ENCODE measurements around the gene TRIM49B. TPM values are rescaled to one million over a fixed set of nuclear protein-coding genes. Genes with fewer than 3 reads are reported as not detected.
"Not testable (repeated sequence)": the region's sequence is repeated elsewhere in the genome, so short reads cannot be mapped to it uniquely, and the experiment has no call there.

TRIM49B gene, protein sequence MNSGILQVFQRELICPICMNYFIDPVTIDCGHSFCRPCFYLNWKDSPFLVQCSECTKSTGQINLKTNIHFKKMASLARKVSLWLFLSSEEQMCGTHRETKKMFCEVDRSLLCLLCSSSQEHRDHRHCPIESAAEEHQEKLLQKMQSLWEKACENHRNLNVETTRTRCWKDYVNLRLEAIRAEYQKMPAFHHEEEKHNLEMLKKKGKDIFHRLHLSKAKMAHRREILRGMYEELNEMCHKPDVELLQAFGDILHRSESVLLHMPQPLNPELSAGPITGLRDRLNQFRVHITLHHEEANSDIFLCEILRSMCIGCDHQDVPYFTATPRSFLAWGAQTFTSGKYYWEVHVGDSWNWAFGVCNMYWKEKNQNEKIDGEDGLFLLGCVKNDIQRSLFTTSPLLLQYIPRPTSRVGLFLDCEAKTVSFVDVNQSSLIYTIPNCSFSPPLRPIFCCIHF
- not detected for total RNA-seq

DNA sequence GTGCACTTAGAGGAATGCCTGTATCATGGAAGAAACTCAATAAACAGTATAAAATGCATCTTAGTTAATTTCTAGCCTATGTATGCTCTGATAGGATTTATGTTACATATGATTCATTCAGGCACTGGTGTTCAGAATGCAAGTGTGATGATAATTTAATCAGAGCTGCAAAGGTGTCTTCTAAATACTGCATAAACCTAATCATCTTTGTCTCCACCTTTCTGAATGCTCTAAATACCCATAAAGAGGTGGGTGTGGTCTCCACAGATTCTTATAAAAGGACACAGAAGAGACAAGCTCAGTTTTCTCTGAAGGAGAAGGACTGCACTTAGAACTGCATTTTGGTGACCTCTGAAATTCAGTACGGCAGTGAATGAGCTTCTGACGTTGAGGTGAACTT lies at the start of gene TRIM49B:
Gene TRIM49B, plus strand, starts transcription at position 301 of the 400 bp plus-strand sequence. CDS start 2,777 bp downstream, outside the sequence.
- H3K4me1 Mint-ChIP-seq; CTCF ChIA-PET; DNase-seq; POLR2A ChIA-PET; H3K9me3 Mint-ChIP-seq; H3K27me3 Mint-ChIP-seq; H3K36me3 Mint-ChIP-seq (ENCODE audit: low read depth); H3K4me3 Mint-ChIP-seq; H3K27ac Mint-ChIP-seq: not testable (repeated sequence)

DNA sequence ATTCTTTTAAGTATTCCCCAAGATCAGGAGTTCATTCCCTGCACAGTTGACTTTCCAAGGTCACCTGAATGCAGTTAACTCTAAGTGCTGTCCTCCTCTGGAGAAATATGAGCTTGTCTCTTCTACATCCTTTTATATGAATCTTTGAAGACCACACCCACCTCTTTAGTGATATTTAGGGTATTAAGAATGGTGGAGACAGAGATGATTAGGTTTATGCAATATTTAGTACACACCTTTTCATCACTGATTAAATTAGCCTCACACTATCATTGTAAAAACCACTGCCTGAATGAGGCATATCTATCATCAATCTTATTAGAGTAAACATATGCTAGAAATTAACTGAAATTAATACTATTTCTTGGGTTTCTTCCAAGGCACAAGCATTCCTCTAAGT lies 44.8 kb upstream of the TRIM49B start, which contains the start of gene TRIM51G:
Gene TRIM51G, minus strand, starts transcription at position 101 of the 400 bp plus-strand sequence. CDS start 2,190 bp downstream, outside the sequence.
- H3K4me1 Mint-ChIP-seq; H3K4me3 Mint-ChIP-seq; POLR2A ChIA-PET; H3K9me3 Mint-ChIP-seq; H3K27ac Mint-ChIP-seq; DNase-seq; H3K36me3 Mint-ChIP-seq (ENCODE audit: low read depth); H3K27me3 Mint-ChIP-seq; CTCF ChIA-PET: not testable (repeated sequence)

DNA sequence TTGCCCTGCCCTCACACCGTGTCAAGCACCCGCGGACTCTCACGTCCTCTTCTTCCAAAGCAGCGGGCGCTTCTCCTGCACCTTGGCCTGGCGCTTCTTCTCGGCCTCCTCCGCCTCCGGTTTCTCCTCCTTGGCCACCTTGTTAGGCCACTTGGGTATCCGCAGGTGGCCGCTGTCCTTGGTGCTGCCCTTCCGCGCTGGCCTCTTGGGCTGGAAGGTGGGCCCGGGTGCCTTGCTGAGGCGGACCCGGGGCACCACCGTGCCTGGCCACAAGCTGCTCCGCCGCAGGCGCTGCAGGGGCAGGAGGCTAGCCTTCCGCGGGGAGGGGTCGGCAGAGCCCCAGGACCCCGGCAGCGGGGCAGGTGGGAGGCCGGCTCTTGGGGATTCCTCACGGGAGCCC lies 19.6 kb downstream of the TRIM49B start:
- CTCF ChIA-PET; H3K9me3 Mint-ChIP-seq; DNase-seq; H3K36me3 Mint-ChIP-seq (ENCODE audit: low read depth); POLR2A ChIA-PET; H3K4me3 Mint-ChIP-seq; H3K27ac Mint-ChIP-seq; H3K27me3 Mint-ChIP-seq; H3K4me1 Mint-ChIP-seq: not testable (repeated sequence)

DNA sequence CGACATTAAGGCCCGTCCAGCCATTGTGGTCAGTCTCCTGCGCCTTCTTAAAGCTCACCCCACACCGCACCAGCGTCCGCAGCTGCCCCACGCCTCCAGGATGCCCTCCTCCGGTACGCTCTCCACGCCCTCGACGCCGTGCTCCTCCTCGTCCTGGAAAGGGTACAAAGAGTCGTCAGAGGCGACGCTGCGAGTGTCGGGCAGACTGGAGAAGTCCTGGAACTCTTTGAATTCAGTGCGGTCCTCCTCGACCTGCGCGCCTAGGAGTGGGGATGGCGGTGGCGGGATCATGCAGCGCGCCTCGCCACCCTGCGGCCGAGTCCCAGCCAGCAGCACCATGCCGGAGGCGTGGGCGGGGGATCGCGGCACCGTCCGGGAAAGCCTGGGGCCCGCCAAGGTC lies 21.2 kb downstream of the TRIM49B start:
- CTCF ChIA-PET; H3K27me3 Mint-ChIP-seq; POLR2A ChIA-PET; H3K4me1 Mint-ChIP-seq; H3K36me3 Mint-ChIP-seq (ENCODE audit: low read depth); DNase-seq; H3K9me3 Mint-ChIP-seq; H3K4me3 Mint-ChIP-seq; H3K27ac Mint-ChIP-seq: not testable (repeated sequence)

DNA sequence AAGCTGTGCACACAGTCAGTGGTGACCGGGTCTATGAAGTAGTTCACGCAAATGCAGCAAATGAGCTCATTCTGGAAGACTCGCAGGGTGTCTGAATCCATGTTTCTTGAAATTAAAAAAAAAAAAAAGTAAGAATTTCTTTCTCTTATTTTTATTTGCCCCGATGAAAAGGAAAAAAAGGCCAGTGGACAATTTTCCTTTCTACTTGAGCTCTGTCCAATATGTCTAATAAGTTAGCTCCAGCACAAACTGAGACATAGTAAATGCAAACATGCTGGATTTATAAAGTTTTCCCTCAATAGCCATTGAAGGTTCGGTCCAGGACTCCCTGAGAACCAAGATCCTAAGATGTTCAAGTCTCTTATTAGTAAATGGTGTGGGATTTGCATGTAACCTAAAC lies 30.4 kb downstream of the TRIM49B start, which contains the start of gene TRIM64C:
Gene TRIM64C, minus strand, starts transcription at position 101 of the 400 bp plus-strand sequence. Its CDS starts 0 bp downstream, at position 101.
- not testable (repeated sequence) for H3K27ac Mint-ChIP-seq
- CTCF ChIA-PET: interaction anchor here (0.6 kb wide), 1 partner anchor 210 kb away, joined by 5 read pairs; no protein-coding TSS in a partner anchor

DNA sequence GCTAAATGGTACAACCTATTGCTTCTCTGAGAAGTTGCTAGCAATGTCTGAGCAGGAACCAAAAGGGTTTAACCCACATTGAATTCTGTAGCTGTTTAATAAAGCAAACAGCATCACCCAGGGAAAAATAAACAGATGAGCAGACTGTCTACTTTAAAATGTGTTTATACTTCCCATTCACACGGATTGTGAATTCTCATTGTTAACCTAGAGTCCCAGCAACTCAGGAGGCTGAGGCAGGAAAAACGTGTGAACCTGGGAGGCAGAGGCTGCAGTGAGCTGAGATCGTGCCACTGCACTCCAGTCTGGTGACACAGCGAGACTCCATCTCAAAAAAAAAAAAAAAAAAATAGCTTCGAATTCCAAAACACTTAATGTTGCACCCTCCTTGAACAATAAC lies 41.3 kb downstream of the TRIM49B start:
- H3K4me3 Mint-ChIP-seq; CTCF ChIA-PET; H3K9me3 Mint-ChIP-seq; POLR2A ChIA-PET; H3K4me1 Mint-ChIP-seq; H3K27ac Mint-ChIP-seq; H3K27me3 Mint-ChIP-seq; DNase-seq; H3K36me3 Mint-ChIP-seq (ENCODE audit: low read depth): not testable (repeated sequence)

More for the DNA sequence above, 30.4 kb downstream of the TRIM49B start, which contains the start of gene TRIM64C:
- DNase-seq; H3K4me1 Mint-ChIP-seq; H3K27me3 Mint-ChIP-seq; H3K4me3 Mint-ChIP-seq; H3K9me3 Mint-ChIP-seq; H3K36me3 Mint-ChIP-seq (ENCODE audit: low read depth); POLR2A ChIA-PET: not testable (repeated sequence)

Other genes starting within 250 kb of the TRIM49B start
- gene TRIM51G, start 44.9 kb upstream of the TRIM49B start, total RNA-seq: not detected
- not detected for gene TRIM64C, start 30.3 kb downstream of the TRIM49B start, total RNA-seq
- not detected for gene FOLH1, start 179.8 kb downstream of the TRIM49B start, total RNA-seq

Measured in activated CD4-positive, alpha-beta T cell treated with anti-CD3 and anti-CD28 coated beads, Interleukin-2, amount 10 ng/mL, durations not matched to agents 7 days and 5 days (primary cell).